Endothelial cell of umbilical vein (primary cell): ENCODE data around the gene DOP1B. TPM values are rescaled to one million over a fixed set of nuclear protein-coding genes. Genes with fewer than 3 reads are reported as not detected.

Experiments used
- BruUV-seq: library from RNA; stranded (reverse); fragments of 400-500 nt; replicated peaks from 2 replicates; lab custom pipeline; 2021; lab: Mats Ljungman, UMichigan
- CTCF ChIA-PET: fragments of 300-600, 350-600 bp; sonication (Branson Sonifier 250); formaldehyde crosslinking; loops from one replicate; lab custom pipeline; 2021; ENCODE audit warnings: antibody characterized with exemption, inconsistent platforms; lab: Charles Lee
- POLR2A ChIA-PET: fragments of 300-600, 350-600 bp; sonication (Branson Sonifier 250); formaldehyde crosslinking; loops from one replicate; lab custom pipeline; 2021; ENCODE audit warnings: antibody characterized with exemption, inconsistent platforms; lab: Charles Lee
- DNase-seq: peaks from one replicate; pipeline ENCODE4 v3.0.0-alpha.2; 2011; ENCODE audit warnings: low read depth, low spot score
- FAIRE-seq: peaks from 2 replicates; lab custom pipeline; 2011; peaks lifted over from hg19 to GRCh38; lab: Jason Lieb, UNC
- H2AFZ ChIP-seq: 2 replicates; pipeline ENCODE4 v1.6.0; 2012; ENCODE audit warnings: low read depth, low read length, control low read depth, inconsistent platforms
- H3K27ac ChIP-seq: 2 replicates; pipeline ENCODE4 v1.5.1; 2011; ENCODE audit warnings: low read depth, mild to moderate bottlenecking, control low read depth, low read length, moderate library complexity; ENCODE audit not compliant: insufficient read depth
- H3K27me3 ChIP-seq, 2 experiments: 2 replicates each; pipeline versions ENCODE4 v1.6.0 to v1.6.1; 2011; ENCODE audit warnings: low read length in 2 of 2, mixed read lengths in 1 of 2; ENCODE audit not compliant: control insufficient read depth in 2 of 2, insufficient read depth in 2 of 2
- H3K36me3 ChIP-seq, 2 experiments: 2 replicates in 1 of 2; 3 replicates in 1 of 2; pipeline ENCODE4 v1.5.1; 2011; ENCODE audit warnings: low read length in 2 of 2, mild to moderate bottlenecking in 1 of 2, moderate library complexity in 1 of 2; ENCODE audit not compliant: control insufficient read depth in 2 of 2, insufficient read depth in 2 of 2; ENCODE audit errors: extremely low read depth in 1 of 2
- H3K4me1 ChIP-seq: 3 replicates; pipeline ENCODE4 v1.5.1; 2011; ENCODE audit warnings: mild to moderate bottlenecking, low read length; ENCODE audit not compliant: control insufficient read depth, insufficient read depth; ENCODE audit errors: extremely low read depth
- H3K4me2 ChIP-seq: 2 replicates; pipeline ENCODE4 v1.6.1; 2011; ENCODE audit warnings: low read length, control low read depth, mixed read lengths; ENCODE audit not compliant: insufficient read depth
- H3K4me3 ChIP-seq, 3 experiments: fragments of 200-600 bp in 1 of 3; sonication (generic), shearing (Covaris generic) in 1 of 3; replicated peaks in 1 of 3; 2 replicates each; pipeline ENCODE4 v1.5.1; 2011 to 2016; ENCODE audit warnings: control low read depth in 3 of 3, low read length in 3 of 3, mild to moderate bottlenecking in 2 of 3, inconsistent platforms in 1 of 3, low read depth in 1 of 3, moderate library complexity in 1 of 3; ENCODE audit not compliant: insufficient read depth in 1 of 3
- H3K79me2 ChIP-seq: 2 replicates; pipeline ENCODE4 v1.6.0; 2012; ENCODE audit warnings: low read length, inconsistent platforms; ENCODE audit not compliant: control insufficient read depth, insufficient read depth
- H3K9ac ChIP-seq: replicated peaks from 2 replicates; pipeline ENCODE3; 2011; ENCODE audit warnings: low read length, control low read depth; ENCODE audit not compliant: insufficient read depth; ENCODE audit errors: extremely low read depth
- H3K9me1 ChIP-seq: replicated peaks from 3 replicates; pipeline ENCODE4 v1.6.0; 2011; ENCODE audit warnings: mild to moderate bottlenecking, low read length; ENCODE audit not compliant: control insufficient read depth, insufficient read depth; ENCODE audit errors: extremely low read depth
- H3K9me3 ChIP-seq: replicated peaks from 2 replicates; pipeline ENCODE4 v1.5.1; 2012; ENCODE audit warnings: low read length, inconsistent platforms; ENCODE audit not compliant: control insufficient read depth, insufficient read depth
- H4K20me1 ChIP-seq: replicated peaks from 2 replicates; pipeline ENCODE3; 2011; ENCODE audit warnings: mild to moderate bottlenecking, low read length; ENCODE audit not compliant: control insufficient read depth, insufficient read depth; ENCODE audit errors: extremely low read depth
- CTCF ChIP-seq, 2 donors: IDR thresholded peaks; 1 replicate in 1 of 2; 2 replicates in 1 of 2; pipeline ENCODE4 v1.5.1; 2011; ENCODE audit warnings: low read length in 2 of 2, mild to moderate bottlenecking in 2 of 2, moderate library complexity in 2 of 2, control low read depth in 1 of 2, inconsistent platforms in 1 of 2, low read depth in 1 of 2; ENCODE audit not compliant: insufficient read depth in 1 of 2; ENCODE audit errors: extremely low read depth in 1 of 2
- EZH2 ChIP-seq: IDR thresholded peaks from 2 replicates; pipeline ENCODE4 v1.6.1; 2012; ENCODE audit warnings: borderline replicate concordance, low read depth, mild to moderate bottlenecking, moderate library complexity, low read length, inconsistent platforms; ENCODE audit not compliant: severe bottlenecking
- FOS ChIP-seq: IDR thresholded peaks from 2 replicates; pipeline ENCODE4 v1.6.1; 2011; ENCODE audit warnings: mild to moderate bottlenecking, low read length, moderate library complexity, borderline replicate concordance; ENCODE audit not compliant: insufficient read depth
- GATA2 ChIP-seq: IDR thresholded peaks from 2 replicates; pipeline ENCODE4 v1.7.0; 2011; ENCODE audit warnings: low read depth, mild to moderate bottlenecking, moderate library complexity, mixed read lengths, low read length; ENCODE audit not compliant: insufficient read length, insufficient read depth
- JUN ChIP-seq: IDR thresholded peaks from 2 replicates; pipeline ENCODE4 v1.6.1; 2011; ENCODE audit warnings: borderline replicate concordance, low read depth; ENCODE audit not compliant: insufficient read length, insufficient read depth
- MAX ChIP-seq: IDR thresholded peaks from 2 replicates; pipeline ENCODE4 v1.6.1; 2011; ENCODE audit not compliant: insufficient read depth, insufficient read length
- MYC ChIP-seq: IDR thresholded peaks from one replicate; pipeline ENCODE4 v1.6.1; 2011; ENCODE audit warnings: mild to moderate bottlenecking, low read depth, low read length
- POLR2A ChIP-seq: IDR thresholded peaks from 2 replicates; pipeline ENCODE4 v1.6.1; 2012; ENCODE audit warnings: low read depth, mild to moderate bottlenecking, control low read depth, low read length
- POLR2AphosphoS5 ChIP-seq: IDR thresholded peaks from 2 replicates; pipeline ENCODE4 v1.6.1; 2012; ENCODE audit warnings: low read depth, mild to moderate bottlenecking, control low read depth, low read length, moderate library complexity; ENCODE audit not compliant: insufficient read depth
- dilution Hi-C: fragments of 300-500 bp; cut with MboI; formaldehyde crosslinking; loops from one replicate; pipeline ENCODE4 v1.15.0; 2019; ENCODE audit warnings: low sequenced_read_pairs; ENCODE audit not compliant: extremely low pct_ligation_motif_present
- intact Hi-C: fragments of 100-400 bp; cut with micrococcal nuclease; formaldehyde crosslinking; loops from one replicate; pipeline ENCODE4 v1.10.0; 2022
- polyA plus RNA-seq, 4 experiments: library from polyadenylated mRNA; depleted of rRNA in 3 of 4; stranded (reverse) in 3 of 4; unstranded in 1 of 4; fragments of >200 nt; gene quantifications; 2 replicates each; pipeline versions ENCODE4 v1.2.1 to v1.2.3, GENCODE V29; 2011 to 2012; ENCODE audit warnings: missing spikeins in 1 of 4
- total RNA-seq: library from RNA; stranded (reverse); gene quantifications from 2 replicates; pipeline ENCODE4 v1.2.3, GENCODE V29; 2021

Gene DOP1B
- total and polyA plus RNA-seq, 2 donors (not counting 3 experiments of a cell fraction or from before 2014, with no cell fraction given) = 3.7 to 9.9 TPM

GRCh38 chr21:36171336-36171735 lies 14.7 kb downstream of the DOP1B start:
- Histone ChIP-seq H2AFZ (no peak overlapping the region), H3K9me3 (no peaks in the 10 kb centered on the region), H4K20me1 (no peaks in the 10 kb centered on the region), H3K4me1 (no peaks in the 10 kb centered on the region), H3K4me3 (no peak overlapping the region), H3K9me1 (no peaks in the 10 kb centered on the region), H3K27me3 (no peaks in the 10 kb centered on the region), H3K36me3 (peaks cover 0 to 5% of the 10 kb centered on the region in 2 experiments), H3K79me2 (no peaks in the 10 kb centered on the region), H3K4me2 (no peak overlapping the region), H3K9ac (no peak overlapping the region), H3K27ac (no peak overlapping the region)
- CTCF ChIA-PET = interaction anchor here (0.7 kb wide), 1 partner anchor 30 kb away, joined by 3 read pairs; no protein-coding TSS in a partner anchor
- dilution Hi-C loops (no loop called here), intact Hi-C loops (no loop called here)
- DNase-seq (no peak), FAIRE-seq (no peak)
- POLR2A ChIA-PET = no interaction called here
- BruUV-seq = no TSS peak
- TF ChIP-seq JUN (no peak), GATA2 (no peak), POLR2AphosphoS5 (no peak), CTCF (IDR thresholded peaks at IDR 0.05; ENCODE audit: extremely low read depth in 1 of 2, insufficient read depth in 1 of 2, low read depth in 1 of 2, low read length in 2 of 2) (no peak), POLR2A (no peak), EZH2 (no peak), MYC (no peak), FOS (no peak), MAX (no peak)
